Neural cell (in vitro differentiated cells): ENCODE results near the gene ABCA2. TPM values are rescaled to one million over a fixed set of nuclear protein-coding genes. Genes with fewer than 3 reads are reported as not detected.

Experiments used
- H2AFZ ChIP-seq: fragments of 200-600, 300-800 bp; sonication (generic), shearing (Covaris generic); 2 replicates; pipeline ENCODE4 v1.6.0; 2014; ENCODE audit warnings: low read depth, mild to moderate bottlenecking, antibody characterized with exemption, low read length, moderate library complexity
- H3F3A ChIP-seq: fragments of 200-600 bp; shearing (Covaris generic); 2 replicates; pipeline ENCODE4 v1.6.1; 2016; ENCODE audit warnings: mild to moderate bottlenecking, moderate library complexity, mixed read lengths, antibody characterized with exemption, low read length; ENCODE audit not compliant: insufficient read depth, poor library complexity, severe bottlenecking
- H3K27ac ChIP-seq: fragments of 200-600, 300-800 bp; sonication (generic), shearing (Covaris generic); 2 replicates; pipeline ENCODE4 v1.5.1; 2014; ENCODE audit warnings: mild to moderate bottlenecking, low read length, moderate library complexity
- H3K27me3 ChIP-seq: fragments of 300-800, 200-600 bp; sonication (generic), shearing (Covaris generic); 2 replicates; pipeline ENCODE4 v1.6.0; 2014; ENCODE audit warnings: mild to moderate bottlenecking, low read depth, low read length, moderate library complexity; ENCODE audit not compliant: insufficient read depth
- H3K36me3 ChIP-seq: fragments of 300-800, 200-600 bp; sonication (generic), shearing (Covaris generic); 2 replicates; pipeline ENCODE4 v1.5.1; 2014; ENCODE audit warnings: mild to moderate bottlenecking, antibody characterized with exemption, low read length, moderate library complexity; ENCODE audit not compliant: insufficient read depth
- H3K4me2 ChIP-seq: fragments of 300-800, 200-600 bp; sonication (generic), shearing (Covaris generic); 2 replicates; pipeline ENCODE4 v1.6.0; 2014; ENCODE audit warnings: mild to moderate bottlenecking, low read length
- H3K4me3 ChIP-seq: fragments of 300-800, 200-600 bp; sonication (generic), shearing (Covaris generic); 2 replicates; pipeline ENCODE4 v1.5.1; 2014; ENCODE audit warnings: mild to moderate bottlenecking, low read length, moderate library complexity
- H3K79me2 ChIP-seq: fragments of 200-600 bp; shearing (Covaris generic); replicated peaks from 2 replicates; pipeline ENCODE4 v1.6.0; 2014; ENCODE audit warnings: mild to moderate bottlenecking, low read length, moderate library complexity; ENCODE audit not compliant: insufficient read depth
- H3K9ac ChIP-seq: fragments of 300-800, 200-600 bp; sonication (generic), shearing (Covaris generic); 2 replicates; pipeline ENCODE4 v1.6.1; 2016; ENCODE audit warnings: mild to moderate bottlenecking, low read length, mixed read lengths
- H3K9me2 ChIP-seq: fragments of 200-600 bp; shearing (Covaris generic); 2 replicates; pipeline ENCODE4 v1.6.1; 2016; ENCODE audit warnings: mild to moderate bottlenecking, low read length, mixed read lengths; ENCODE audit not compliant: insufficient read depth
- H3K9me3 ChIP-seq: fragments of 200-600, 300-800 bp; sonication (generic), shearing (Covaris generic); 2 replicates; pipeline ENCODE4 v1.6.1; 2016; ENCODE audit warnings: mild to moderate bottlenecking, mixed run types, low read length, moderate library complexity, mixed read lengths
- H4K20me1 ChIP-seq: fragments of 200-600 bp; shearing (Covaris generic); 2 replicates; pipeline ENCODE4 v1.6.1; 2016; ENCODE audit warnings: mild to moderate bottlenecking, mixed run types; ENCODE audit not compliant: insufficient read depth
- CTCF ChIP-seq: fragments of 450-650 bp; IDR thresholded peaks from 2 replicates; pipeline ENCODE4 v1.5.1; 2014; ENCODE audit warnings: antibody characterized with exemption, mild to moderate bottlenecking, moderate library complexity; ENCODE audit not compliant: poor library complexity, severe bottlenecking
- EP300 ChIP-seq: fragments of 450-650 bp; conservative IDR thresholded peaks from 2 replicates; pipeline ENCODE4 v1.6.1; 2014; ENCODE audit warnings: antibody characterized with exemption, mild to moderate bottlenecking, moderate library complexity; ENCODE audit not compliant: poor library complexity, severe bottlenecking
- EZH2 ChIP-seq: fragments of 200-600, 300-800 bp; shearing (Covaris generic), sonication (generic); IDR thresholded peaks from 2 replicates; pipeline ENCODE4 v1.6.1; 2014; ENCODE audit warnings: antibody characterized with exemption, low read length, borderline replicate concordance, mild to moderate bottlenecking; ENCODE audit not compliant: insufficient read depth, poor library complexity, severe bottlenecking
- MXI1 ChIP-seq: fragments of 450-650 bp; conservative IDR thresholded peaks from 2 replicates; pipeline ENCODE4 v1.6.1; 2014; ENCODE audit warnings: antibody characterized with exemption, mild to moderate bottlenecking; ENCODE audit not compliant: poor library complexity, severe bottlenecking
- POLR2AphosphoS5 ChIP-seq: IDR thresholded peaks from 2 replicates; pipeline ENCODE4 v1.6.1; 2012
- RAD21 ChIP-seq: fragments of 450-650 bp; conservative IDR thresholded peaks from 2 replicates; pipeline ENCODE4 v1.6.1; 2014; ENCODE audit warnings: antibody characterized with exemption, mild to moderate bottlenecking, moderate library complexity
- REST ChIP-seq: IDR thresholded peaks from 2 replicates; pipeline ENCODE4 v1.6.1; 2012; ENCODE audit warnings: borderline replicate concordance
- SMC3 ChIP-seq: fragments of 450-650 bp; conservative IDR thresholded peaks from 2 replicates; pipeline ENCODE4 v1.6.1; 2014; ENCODE audit warnings: antibody characterized with exemption, mild to moderate bottlenecking, moderate library complexity; ENCODE audit not compliant: poor library complexity
- TAF1 ChIP-seq: IDR thresholded peaks from 2 replicates; pipeline ENCODE4 v1.6.1; 2012; ENCODE audit warnings: low read depth
- polyA plus RNA-seq: library from polyadenylated mRNA; depleted of rRNA; stranded (reverse); fragments of >200 nt; gene quantifications from 2 replicates; pipeline ENCODE4 v1.2.3, GENCODE V29; 2014

Gene ABCA2
- polyA plus RNA-seq, 1 donor from 2014 or later, result 30.6 TPM

DNA sequence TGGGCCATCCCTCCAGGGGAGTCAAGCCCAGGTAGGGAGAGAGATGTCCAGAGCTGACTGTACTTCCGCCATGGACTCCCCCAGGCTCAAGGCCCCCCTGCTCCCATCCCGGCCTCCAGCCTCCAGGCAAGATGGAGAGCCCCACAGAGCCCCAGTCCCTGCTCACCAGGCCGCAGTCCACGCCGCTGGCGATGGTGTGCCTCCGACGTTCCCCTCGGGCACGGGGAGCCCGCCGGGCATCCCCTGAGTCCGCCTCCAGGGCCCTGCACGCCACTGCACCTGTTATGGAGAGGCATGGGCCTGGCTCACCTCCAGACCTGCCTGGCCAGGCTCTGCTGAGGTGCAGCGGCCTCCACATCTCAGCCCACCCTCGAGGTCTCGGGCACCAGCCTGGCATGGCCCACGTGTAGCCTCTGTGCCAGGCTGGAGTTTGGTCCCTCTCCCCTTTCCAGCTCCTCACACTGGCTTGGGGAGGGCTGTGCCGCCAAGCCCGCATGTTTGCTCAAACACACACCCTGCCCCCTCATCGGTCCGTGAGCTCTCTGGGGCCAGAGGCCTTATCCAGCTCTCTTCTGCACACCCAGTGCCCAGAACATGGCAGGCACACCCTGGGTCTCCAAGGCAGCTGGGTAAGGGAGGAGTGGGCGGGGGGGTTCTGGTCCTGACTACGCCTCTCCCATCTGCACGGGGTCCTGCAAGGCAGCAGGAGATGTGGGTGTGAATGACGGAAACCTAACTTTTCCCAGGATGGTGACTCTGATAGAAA, 38.2 kb upstream of the ABCA2 start:
- Histone ChIP-seq H4K20me1 (no peaks in the 10 kb centered on the region), H3K27me3 (peaks cover 17% of the 10 kb centered on the region), H2AFZ (no peak overlapping the region), H3K36me3 (no peaks in the 10 kb centered on the region), H3F3A (no peaks in the 10 kb centered on the region), H3K79me2 (no peaks in the 10 kb centered on the region), H3K27ac (no peak overlapping the region), H3K4me3 (no peak overlapping the region), H3K9me3 (no peaks in the 10 kb centered on the region), H3K9me2 (no peaks in the 10 kb centered on the region), H3K4me2 (no peak overlapping the region), H3K9ac (no peak overlapping the region)
- TF ChIP-seq REST (no peak), TAF1 (no peak), POLR2AphosphoS5 (no peak), RAD21 (no peak), MXI1 (no peak), EZH2 (no peak), CTCF (no peak), SMC3 (no peak), EP300 (no peak)

- no peak overlapping the region for H3K4me2 ChIP-seq
- H3K9me3 ChIP-seq, result no peaks in the 10 kb centered on the region
- H3K27ac ChIP-seq, result no peak overlapping the region
- no peaks in the 10 kb centered on the region for H3K36me3 ChIP-seq
- H3K9me2 ChIP-seq, result no peaks in the 10 kb centered on the region
- H3K4me3 ChIP-seq, result no peak overlapping the region
- no peak overlapping the region for H3K9ac ChIP-seq
- no peaks in the 10 kb centered on the region for H3F3A ChIP-seq
- no peaks in the 10 kb centered on the region for H4K20me1 ChIP-seq
- H3K79me2 ChIP-seq, result no peaks in the 10 kb centered on the region
- H2AFZ ChIP-seq, result no peak overlapping the region
- H3K27me3 ChIP-seq, result peaks cover 11% of the 10 kb centered on the region
- TF ChIP-seq MXI1, result no peak
- no peak for TF ChIP-seq CTCF
- TF ChIP-seq EP300, result no peak
- TF ChIP-seq POLR2AphosphoS5, result no peak
- no peak for TF ChIP-seq SMC3
- TF ChIP-seq REST, result no peak
These were observed 37.4 kb upstream of the ABCA2 start for GRCh38 chr9:137065336-137065967.
